Thyroid gland (tissue), 4 donors: Measurements from ENCODE around the gene PTCD2. TPM values are rescaled to one million over a fixed set of nuclear protein-coding genes. Genes with fewer than 3 reads are reported as not detected.

Experiments used
- DNase-seq, 2 donors: peaks; one replicate each; pipeline ENCODE4 v3.0.0-alpha.2; 2019
- H3K27ac ChIP-seq, 3 donors: fragments of 200-600 bp; sonication (generic); 1 replicate in 2 of 3; 2 replicates in 1 of 3; pipeline ENCODE4 v1.5.1; 2016 to 2019; ENCODE audit warnings: mild to moderate bottlenecking in 1 of 3, moderate library complexity in 1 of 3
- H3K27me3 ChIP-seq: fragments of 200-600 bp; sonication (generic); one replicate; pipeline ENCODE4 v1.5.1; 2019
- H3K36me3 ChIP-seq, 2 donors: fragments of 200-600 bp; sonication (generic); one replicate each; pipeline ENCODE4 v1.5.1; 2016 to 2019
- H3K4me1 ChIP-seq, 2 donors: fragments of 200-600 bp; sonication (generic); one replicate each; pipeline ENCODE4 v1.5.1; 2017 to 2019
- H3K4me3 ChIP-seq, 3 donors: fragments of 200-600 bp; sonication (generic); replicated peaks in 1 of 3; 1 replicate in 2 of 3; 2 replicates in 1 of 3; pipeline ENCODE4 v1.5.1; 2016; ENCODE audit warnings: mild to moderate bottlenecking in 1 of 3
- H3K9me3 ChIP-seq: fragments of 200-600 bp; sonication (generic); one replicate; pipeline ENCODE4 v1.5.1; 2017
- POLR2A ChIP-seq, 2 donors: fragments of 450-650 bp; IDR thresholded peaks; one replicate each; pipeline ENCODE4 v1.6.1; 2017; ENCODE audit warnings: antibody characterized with exemption in 2 of 2, mild to moderate bottlenecking in 2 of 2, moderate library complexity in 1 of 2
- WGBS, 2 donors: methylation state at CpG; one replicate each; pipeline ENCODE4 v1.1.5; 2017; 5-methylcytosine and 5-hydroxymethylcytosine counted together
- intact Hi-C: fragments of 100-400 bp; cut with DNase I; formaldehyde crosslinking; loops from one replicate; pipeline ENCODE4 v1.15.1; 2023
- total RNA-seq, 4 donors: library from RNA; depleted of rRNA; stranded (reverse); fragments of >200 nt; gene quantifications; one replicate each; pipeline ENCODE4 v1.2.3, GENCODE V29; 2016
- TF ChIP-seq, protein P1 (sequence below), 6 experiments: fragments of 200-600 bp in 3 of 6; fragments of 450-650 bp in 3 of 6; sonication (generic) in 3 of 6; IDR thresholded peaks; one replicate each; pipeline ENCODE4 v1.5.1; 2016 to 2019; ENCODE audit warnings: antibody characterized with exemption in 6 of 6, mild to moderate bottlenecking in 2 of 6, inconsistent platforms in 1 of 6, moderate library complexity in 1 of 6

The PTCD2 gene
- total RNA-seq, 4 donors from 2014 or later, result 7.8 to 15.9 (median 11.5) TPM

DNA sequence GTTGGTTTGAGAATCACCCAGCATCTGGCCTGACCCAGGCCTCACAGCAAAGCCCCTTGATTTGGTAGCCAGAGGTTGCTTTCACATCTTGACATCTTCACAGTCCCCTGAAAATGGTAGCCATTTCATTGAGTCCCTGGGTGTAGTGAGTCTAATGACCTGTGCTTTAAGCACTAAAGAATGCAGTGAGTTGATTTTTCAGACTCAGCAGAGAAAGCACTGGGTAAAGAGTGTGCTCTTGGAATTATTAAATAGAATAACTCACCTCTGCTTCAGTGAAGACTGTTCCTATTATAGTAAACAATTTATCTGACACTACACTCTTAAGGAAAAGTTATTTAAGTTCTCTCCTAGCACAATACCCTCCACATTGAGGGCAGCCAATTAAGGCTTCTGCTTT, 56.2 kb downstream of the PTCD2 start:
- intact Hi-C loops, result no loop called here
- Histone ChIP-seq H3K4me3 (no peak overlapping the region), H3K4me1 (peaks cover 9 to 33% of the 10 kb centered on the region in 2 donors), H3K27me3 (no peaks in the 10 kb centered on the region), H3K27ac (peak overlapping the region in 1 of 3 donors; percentile 30), H3K9me3 (no peaks in the 10 kb centered on the region), H3K36me3 (no peaks in the 10 kb centered on the region)
- TF ChIP-seq, protein P1, sequence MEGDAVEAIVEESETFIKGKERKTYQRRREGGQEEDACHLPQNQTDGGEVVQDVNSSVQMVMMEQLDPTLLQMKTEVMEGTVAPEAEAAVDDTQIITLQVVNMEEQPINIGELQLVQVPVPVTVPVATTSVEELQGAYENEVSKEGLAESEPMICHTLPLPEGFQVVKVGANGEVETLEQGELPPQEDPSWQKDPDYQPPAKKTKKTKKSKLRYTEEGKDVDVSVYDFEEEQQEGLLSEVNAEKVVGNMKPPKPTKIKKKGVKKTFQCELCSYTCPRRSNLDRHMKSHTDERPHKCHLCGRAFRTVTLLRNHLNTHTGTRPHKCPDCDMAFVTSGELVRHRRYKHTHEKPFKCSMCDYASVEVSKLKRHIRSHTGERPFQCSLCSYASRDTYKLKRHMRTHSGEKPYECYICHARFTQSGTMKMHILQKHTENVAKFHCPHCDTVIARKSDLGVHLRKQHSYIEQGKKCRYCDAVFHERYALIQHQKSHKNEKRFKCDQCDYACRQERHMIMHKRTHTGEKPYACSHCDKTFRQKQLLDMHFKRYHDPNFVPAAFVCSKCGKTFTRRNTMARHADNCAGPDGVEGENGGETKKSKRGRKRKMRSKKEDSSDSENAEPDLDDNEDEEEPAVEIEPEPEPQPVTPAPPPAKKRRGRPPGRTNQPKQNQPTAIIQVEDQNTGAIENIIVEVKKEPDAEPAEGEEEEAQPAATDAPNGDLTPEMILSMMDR (IDR thresholded peaks at IDR 0.05), result no peak
- TF ChIP-seq POLR2A (IDR thresholded peaks at IDR 0.05), result no peak
- DNase-seq, result no peak

DNA sequence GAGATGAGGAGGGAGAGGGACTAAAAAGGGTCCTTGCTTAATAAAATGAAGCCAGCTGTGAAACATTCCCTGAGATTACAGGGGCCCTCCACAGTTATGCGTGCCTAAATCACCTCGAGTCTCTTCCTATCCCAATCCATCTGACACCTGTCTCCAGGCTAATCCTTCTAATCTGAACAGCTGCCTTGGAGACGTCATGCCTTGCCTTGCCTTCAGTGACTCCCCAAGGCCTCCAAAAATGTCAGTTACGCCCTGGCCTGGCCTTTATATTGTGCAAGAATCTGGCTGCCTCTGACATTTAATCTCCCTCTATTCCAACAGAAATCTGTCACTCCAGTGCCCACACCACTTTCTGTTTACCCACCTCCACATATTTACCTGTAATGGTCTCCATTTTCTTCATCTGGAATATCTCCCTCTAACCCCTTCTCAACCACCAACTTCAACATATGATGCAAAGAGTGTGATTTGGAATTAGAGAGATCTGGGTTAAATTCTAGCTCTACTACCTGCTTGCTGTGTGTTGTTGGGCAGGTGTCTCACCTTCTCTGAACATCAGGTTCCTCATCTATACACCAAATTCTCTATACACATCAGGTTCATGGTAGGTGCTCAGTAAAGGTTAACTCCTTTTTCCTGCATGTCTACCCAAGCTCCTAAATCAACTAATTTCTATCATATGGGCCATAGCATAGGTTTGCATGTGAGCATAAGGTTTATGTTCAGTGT, 57.9 kb downstream of the PTCD2 start:
- H3K4me3 ChIP-seq, result no peak overlapping the region
- DNase-seq, result peak in 1 of 2 donors; percentile 5
- peaks cover 9 to 33% of the 10 kb centered on the region in 2 donors for H3K4me1 ChIP-seq
- H3K36me3 ChIP-seq, result no peaks in the 10 kb centered on the region
- no peaks in the 10 kb centered on the region for H3K9me3 ChIP-seq
- 77 to 78% methylated on average over 4 of the region's 4 CpGs for WGBS, 2 donors
- peak overlapping the region in 1 of 3 donors; percentile 22 for H3K27ac ChIP-seq
- no peak for TF ChIP-seq POLR2A (IDR thresholded peaks at IDR 0.05)
- intact Hi-C loops, result no loop called here
- H3K27me3 ChIP-seq, result no peaks in the 10 kb centered on the region

DNA sequence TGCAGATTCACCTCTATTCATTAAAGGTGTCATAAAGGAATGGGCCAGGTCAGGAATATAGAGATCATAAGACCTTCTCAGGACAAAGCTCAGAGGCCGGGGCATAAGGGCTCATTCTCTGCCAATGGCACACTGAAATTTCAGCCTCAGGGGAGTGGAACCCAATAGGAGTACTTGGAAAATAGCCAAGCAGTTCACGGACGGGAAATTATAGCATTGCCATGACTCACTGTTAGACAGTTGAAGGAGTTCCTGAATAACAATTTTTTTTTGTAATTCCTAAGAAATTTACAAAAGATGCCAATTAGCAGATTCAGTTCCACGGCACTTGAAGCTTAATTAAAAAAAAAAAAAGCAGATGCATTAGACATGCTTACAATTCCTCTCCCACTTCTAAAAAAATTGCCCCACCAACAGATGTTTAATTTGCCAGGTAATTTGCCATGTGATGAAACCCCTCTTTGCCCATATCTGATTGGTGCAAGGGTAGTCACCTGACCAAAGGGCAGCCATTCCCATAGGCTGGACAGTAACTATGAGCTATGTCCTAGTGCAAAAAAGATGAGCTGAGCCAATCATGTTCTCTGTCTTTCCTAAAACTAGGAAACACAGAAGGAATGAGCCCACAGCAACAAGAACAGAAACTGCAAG, 58.6 kb downstream of the PTCD2 start:
- TF ChIP-seq POLR2A (IDR thresholded peaks at IDR 0.05), result no peak
- TF ChIP-seq, protein P1 (IDR thresholded peaks at IDR 0.05), result no peak
- no peaks in the 10 kb centered on the region for H3K9me3 ChIP-seq
- H3K27ac ChIP-seq, result peak overlapping the region in 1 of 3 donors; percentile 22
- DNase-seq, result peak; percentile 70 to 73
- H3K4me1 ChIP-seq, result peaks cover 9 to 33% of the 10 kb centered on the region in 2 donors
- WGBS, 2 donors, result 7 to 15% methylated on average over 4 of the region's 4 CpGs
- intact Hi-C loops, result no loop called here
- H3K27me3 ChIP-seq, result no peaks in the 10 kb centered on the region
- H3K36me3 ChIP-seq, result no peaks in the 10 kb centered on the region
- no peak overlapping the region for H3K4me3 ChIP-seq

DNA sequence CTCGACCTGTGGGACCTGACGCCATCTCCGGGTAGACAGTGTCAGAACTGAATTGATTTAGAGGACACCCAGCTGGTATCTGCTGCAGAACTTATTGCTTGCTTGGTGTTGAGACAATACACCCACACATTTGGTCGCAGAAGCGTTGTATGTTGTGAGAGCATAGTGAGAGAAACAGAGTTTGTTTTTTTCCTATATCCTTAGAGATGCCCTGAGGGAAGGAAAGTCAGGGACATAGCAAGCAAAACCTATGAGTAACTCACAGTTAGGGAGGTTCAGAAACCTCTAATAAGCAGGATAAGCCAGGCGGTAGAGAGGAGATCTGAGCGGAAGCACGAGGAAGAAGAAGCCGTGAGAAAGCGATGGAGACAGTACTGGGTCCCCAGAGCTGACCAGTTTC, 59.8 kb downstream of the PTCD2 start:
- intact Hi-C loops, result no loop called here
- Histone ChIP-seq H3K36me3 (no peaks in the 10 kb centered on the region), H3K9me3 (no peaks in the 10 kb centered on the region), H3K27ac (no peak overlapping the region), H3K4me1 (peaks cover 9 to 33% of the 10 kb centered on the region in 2 donors), H3K4me3 (no peak overlapping the region), H3K27me3 (no peaks in the 10 kb centered on the region)
- 87 to 91% methylated on average over 10 of the region's 10 CpGs for WGBS, 2 donors
- no peak for TF ChIP-seq POLR2A (IDR thresholded peaks at IDR 0.05)
- TF ChIP-seq, protein P1 (IDR thresholded peaks at IDR 0.05), result no peak
- DNase-seq, result no peak

DNA sequence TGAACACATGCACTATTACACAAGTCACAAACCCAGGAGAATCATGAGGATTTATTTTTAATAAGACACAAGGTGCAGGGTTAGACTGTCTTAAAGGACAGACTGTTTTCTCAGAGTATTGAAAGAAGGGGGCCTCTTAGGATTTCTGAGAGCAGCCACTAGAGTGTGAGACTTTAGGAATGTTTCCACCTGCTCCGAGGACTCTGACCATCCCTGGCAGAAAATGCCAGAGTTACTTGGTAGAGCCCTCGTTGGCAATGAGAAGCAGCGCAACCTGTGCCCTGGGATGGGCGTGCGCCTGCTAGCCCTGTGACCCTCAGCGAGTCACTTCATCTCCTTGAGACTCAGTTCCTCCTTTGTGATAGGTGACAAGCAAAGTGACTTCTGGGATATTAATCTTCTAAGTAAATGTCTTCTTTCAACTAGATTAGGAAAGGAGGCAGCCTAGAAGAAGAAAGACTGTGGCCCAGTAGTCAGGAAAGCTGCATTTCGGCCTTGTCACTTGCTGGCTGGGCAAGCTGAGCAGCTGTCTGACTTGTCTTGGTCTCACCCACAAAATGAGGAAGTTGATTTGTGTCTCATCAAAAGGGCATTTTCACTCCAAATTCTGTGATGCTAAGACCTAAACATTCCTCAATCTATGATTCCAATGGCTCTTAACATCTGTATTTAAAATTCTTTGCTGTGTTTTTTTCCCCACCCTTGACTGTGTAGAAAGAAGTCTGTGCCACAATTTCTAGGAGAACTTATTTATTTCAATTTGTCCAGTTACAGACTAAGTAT, 60.5 kb downstream of the PTCD2 start:
- no peaks in the 10 kb centered on the region for H3K36me3 ChIP-seq
- no peak overlapping the region for H3K4me3 ChIP-seq
- peaks cover 9 to 33% of the 10 kb centered on the region in 2 donors for H3K4me1 ChIP-seq
- H3K9me3 ChIP-seq, result no peaks in the 10 kb centered on the region
- TF ChIP-seq POLR2A (IDR thresholded peaks at IDR 0.05), result no peak
- TF ChIP-seq, protein P1 (IDR thresholded peaks at IDR 0.05), result no peak
- 76 to 78% methylated on average over 7 of the region's 7 CpGs for WGBS, 2 donors
- no peak overlapping the region for H3K27ac ChIP-seq
- intact Hi-C loops, result no loop called here
- H3K27me3 ChIP-seq, result no peaks in the 10 kb centered on the region
- peak; percentile 8 to 19 for DNase-seq
